Activated CD8-positive, alpha-beta memory T cell treated with anti-CD3 and anti-CD28 coated beads for 4 hours (primary cell): Measurements from ENCODE around the gene MON2.
"Not testable (repeated sequence)": the region's sequence is repeated elsewhere in the genome, so short reads cannot be mapped to it uniquely, and the experiment has no call there.

Experiments used
- DNase-seq, 2 donors: peaks; one replicate each; pipeline ENCODE4 v3.0.0-alpha.2; 2020; ENCODE audit warnings: low read depth in 2 of 2

The MON2 gene

GRCh38 chr12:62481843-62482540, 15.4 kb downstream of the MON2 start:
- no peak for DNase-seq

- DNase-seq = no peak
These were observed 16.1 kb downstream of the MON2 start for GRCh38 chr12:62482769-62483168.

GRCh38 chr12:62484233-62484632, 17.6 kb downstream of the MON2 start:
- DNase-seq = no peak

GRCh38 chr12:62505786-62506185, 39.2 kb downstream of the MON2 start:
- no peak for DNase-seq

- DNase-seq = no peak
These were observed 46.3 kb downstream of the MON2 start for GRCh38 chr12:62512901-62513300.

- not testable (repeated sequence) for DNase-seq
These were observed 47.5 kb downstream of the MON2 start for GRCh38 chr12:62514080-62514479.

- DNase-seq = no peak
These were observed 50.3 kb downstream of the MON2 start for GRCh38 chr12:62516927-62517326.

GRCh38 chr12:62517887-62518286, 51.3 kb downstream of the MON2 start:
- no peak for DNase-seq

- DNase-seq = no peak
These were observed 52.4 kb downstream of the MON2 start for GRCh38 chr12:62519043-62519442.

GRCh38 chr12:62520361-62520760, 53.7 kb downstream of the MON2 start:
- DNase-seq = no peak

GRCh38 chr12:62522984-62523383, 56.4 kb downstream of the MON2 start:
- no peak for DNase-seq

- no peak for DNase-seq
These were observed 57.0 kb downstream of the MON2 start for GRCh38 chr12:62523619-62524018.

- no peak for DNase-seq
These were observed 58.6 kb downstream of the MON2 start for GRCh38 chr12:62525271-62525670.

- no peak for DNase-seq
These were observed 64.0 kb downstream of the MON2 start for GRCh38 chr12:62530596-62530995.

- no peak for DNase-seq
These were observed 65.7 kb downstream of the MON2 start for GRCh38 chr12:62532333-62532732.

GRCh38 chr12:62533087-62533754, 66.6 kb downstream of the MON2 start:
- DNase-seq = no peak

- DNase-seq = no peak
These were observed 67.1 kb downstream of the MON2 start for GRCh38 chr12:62533755-62534107.

GRCh38 chr12:62536546-62536945, 69.9 kb downstream of the MON2 start:
- no peak for DNase-seq

GRCh38 chr12:62537551-62537950, 70.9 kb downstream of the MON2 start:
- DNase-seq = no peak

- DNase-seq = no peak
These were observed 73.7 kb downstream of the MON2 start for GRCh38 chr12:62540354-62540753.

- no peak for DNase-seq
These were observed 76.2 kb downstream of the MON2 start for GRCh38 chr12:62542814-62543213.

GRCh38 chr12:62543324-62543723, 76.7 kb downstream of the MON2 start:
- DNase-seq = no peak

GRCh38 chr12:62543741-62544140, 77.1 kb downstream of the MON2 start:
- no peak for DNase-seq
